ENCODE data around the gene VPS37C. TPM values are rescaled to one million over a fixed set of nuclear protein-coding genes. Genes with fewer than 3 reads are reported as not detected.

VPS37C gene
- total RNA-seq, 3 donors from 2014 or later: 9.3 to 20.3 (median 17.1) TPM

DNA sequence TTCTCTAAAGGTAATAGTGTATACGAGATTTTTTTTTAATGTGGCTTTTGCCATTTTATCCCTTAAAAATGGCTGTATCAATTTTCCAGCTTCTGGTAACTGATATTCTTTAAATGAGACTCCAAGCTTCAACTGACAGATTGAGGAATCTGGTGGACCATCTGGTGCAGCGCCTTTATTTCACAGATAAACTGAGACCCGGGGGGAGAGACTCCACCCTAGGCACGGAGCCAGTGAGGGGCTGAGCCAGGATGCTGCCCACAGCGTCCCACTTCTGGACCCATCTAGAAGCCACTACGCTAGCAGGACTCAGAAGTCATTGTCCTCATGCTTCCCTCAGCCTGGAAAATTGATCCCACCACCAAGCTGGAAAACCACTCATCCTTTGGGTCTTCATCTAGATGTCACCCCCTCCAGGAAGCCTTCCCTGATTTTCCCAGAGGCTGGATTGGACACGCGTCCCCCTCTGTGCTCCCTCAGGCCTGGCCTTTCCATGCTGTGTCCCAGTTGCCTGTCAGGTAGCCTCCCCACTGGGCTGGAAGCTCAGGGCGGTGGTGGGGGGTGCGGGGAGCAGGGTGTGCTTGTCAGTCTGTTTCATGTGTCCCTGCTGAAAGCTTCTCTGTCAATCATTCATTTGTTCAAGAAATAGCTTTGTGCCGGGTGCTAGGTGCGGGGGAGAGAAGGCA lies 71.3 kb downstream of the VPS37C start:
- intact Hi-C loops (cut with DNase I; ENCODE audit: low total_unique reads): no loop called here
- Histone ChIP-seq H3K9me3 (no peaks in the 10 kb centered on the region), H3K4me1 (no peaks in the 10 kb centered on the region), H3K27me3 (no peaks in the 10 kb centered on the region), H3K4me3 (no peak overlapping the region), H3K27ac (no peak overlapping the region), H3K36me3 (no peaks in the 10 kb centered on the region)
- TF ChIP-seq, protein P1, sequence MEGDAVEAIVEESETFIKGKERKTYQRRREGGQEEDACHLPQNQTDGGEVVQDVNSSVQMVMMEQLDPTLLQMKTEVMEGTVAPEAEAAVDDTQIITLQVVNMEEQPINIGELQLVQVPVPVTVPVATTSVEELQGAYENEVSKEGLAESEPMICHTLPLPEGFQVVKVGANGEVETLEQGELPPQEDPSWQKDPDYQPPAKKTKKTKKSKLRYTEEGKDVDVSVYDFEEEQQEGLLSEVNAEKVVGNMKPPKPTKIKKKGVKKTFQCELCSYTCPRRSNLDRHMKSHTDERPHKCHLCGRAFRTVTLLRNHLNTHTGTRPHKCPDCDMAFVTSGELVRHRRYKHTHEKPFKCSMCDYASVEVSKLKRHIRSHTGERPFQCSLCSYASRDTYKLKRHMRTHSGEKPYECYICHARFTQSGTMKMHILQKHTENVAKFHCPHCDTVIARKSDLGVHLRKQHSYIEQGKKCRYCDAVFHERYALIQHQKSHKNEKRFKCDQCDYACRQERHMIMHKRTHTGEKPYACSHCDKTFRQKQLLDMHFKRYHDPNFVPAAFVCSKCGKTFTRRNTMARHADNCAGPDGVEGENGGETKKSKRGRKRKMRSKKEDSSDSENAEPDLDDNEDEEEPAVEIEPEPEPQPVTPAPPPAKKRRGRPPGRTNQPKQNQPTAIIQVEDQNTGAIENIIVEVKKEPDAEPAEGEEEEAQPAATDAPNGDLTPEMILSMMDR (IDR thresholded peaks at IDR 0.05): no peak
- TF ChIP-seq POLR2AphosphoS5 (IDR thresholded peaks at IDR 0.05) (no peak), POLR2A (IDR thresholded peaks at IDR 0.05) (no peak)
- no peak for DNase-seq (ENCODE audit: low spot score in 2 of 2)

DNA sequence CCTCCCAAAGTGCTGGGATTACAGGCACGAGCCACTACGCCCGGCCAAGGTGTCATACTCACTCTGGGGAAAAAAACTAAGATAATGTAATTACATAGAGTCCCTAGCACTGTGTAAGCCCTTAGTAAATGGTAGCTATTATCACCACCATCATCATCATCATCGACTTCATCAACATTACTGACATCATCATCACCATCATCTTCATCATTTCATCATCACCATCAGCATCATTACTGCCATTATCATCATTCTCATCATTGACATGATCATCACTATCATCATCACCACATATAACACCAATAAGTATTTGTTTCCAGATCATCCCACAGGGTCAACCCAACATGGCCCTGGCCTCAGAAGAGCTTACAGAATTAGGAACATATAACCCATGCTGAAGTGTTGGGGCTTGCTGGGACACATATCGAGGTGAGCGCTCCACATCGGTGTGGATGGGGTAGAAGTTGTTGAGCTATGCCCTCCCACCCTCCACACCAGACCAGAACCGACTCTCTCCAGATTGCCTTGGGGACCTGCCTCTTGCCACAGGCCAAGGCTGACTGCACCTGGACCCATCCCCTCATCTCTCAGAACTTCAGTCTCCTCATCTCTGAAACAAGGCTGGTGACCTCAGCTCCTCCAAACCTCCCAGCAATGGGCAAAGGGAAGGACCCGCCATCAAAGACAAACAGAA lies 73.7 kb downstream of the VPS37C start:
- Histone ChIP-seq H3K27me3 (no peaks in the 10 kb centered on the region), H3K4me3 (no peak overlapping the region), H3K9me3 (no peaks in the 10 kb centered on the region), H3K4me1 (no peaks in the 10 kb centered on the region), H3K27ac (no peak overlapping the region), H3K36me3 (no peaks in the 10 kb centered on the region)
- no peak for DNase-seq (ENCODE audit: low spot score in 2 of 2)
- TF ChIP-seq POLR2A (IDR thresholded peaks at IDR 0.05): no peak
- TF ChIP-seq, protein P1 (IDR thresholded peaks at IDR 0.05): no peak
- TF ChIP-seq POLR2AphosphoS5 (IDR thresholded peaks at IDR 0.05): no peak
- intact Hi-C loops (cut with DNase I; ENCODE audit: low total_unique reads): no loop called here

DNA sequence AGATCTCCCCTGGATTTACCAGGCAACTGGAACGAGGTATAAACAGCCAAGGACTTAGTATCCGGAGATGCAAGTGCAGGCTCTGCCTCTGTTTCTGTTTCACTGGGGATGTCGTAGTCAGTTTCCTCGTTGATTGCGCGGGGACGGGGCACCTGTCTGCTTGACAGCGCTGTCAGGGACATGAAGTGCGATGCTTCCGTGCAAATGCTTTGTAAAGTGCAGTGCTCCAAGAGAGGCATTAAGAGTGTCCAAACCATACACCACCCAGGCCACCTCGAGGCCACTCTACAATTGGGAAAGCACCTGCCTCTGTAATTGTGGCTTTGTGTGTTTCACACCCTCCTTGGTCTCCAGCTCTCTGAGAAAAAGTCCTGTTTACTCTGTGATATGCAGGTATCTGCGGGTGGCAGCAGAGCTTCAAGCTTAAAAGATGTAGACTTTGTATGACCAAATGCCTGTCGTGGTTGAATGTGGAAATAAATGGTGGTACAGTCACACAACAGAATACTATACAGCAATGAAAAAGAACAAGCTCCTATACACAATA lies 77.6 kb downstream of the VPS37C start:
- no peak for DNase-seq (ENCODE audit: low spot score in 2 of 2)
- intact Hi-C loops (cut with DNase I; ENCODE audit: low total_unique reads): loop anchor here (2.0 kb wide), 1 partner anchor 33 kb away; no protein-coding TSS in a partner anchor
- no peak overlapping the region for H3K27ac ChIP-seq
- no peak overlapping the region for H3K4me3 ChIP-seq
- no peaks in the 10 kb centered on the region for H3K36me3 ChIP-seq
- no peaks in the 10 kb centered on the region for H3K9me3 ChIP-seq
- TF ChIP-seq POLR2AphosphoS5 (IDR thresholded peaks at IDR 0.05) (no peak), POLR2A (IDR thresholded peaks at IDR 0.05) (no peak)
- TF ChIP-seq, protein P1 (IDR thresholded peaks at IDR 0.05): no peak
- no peaks in the 10 kb centered on the region for H3K4me1 ChIP-seq
- no peaks in the 10 kb centered on the region for H3K27me3 ChIP-seq

DNA sequence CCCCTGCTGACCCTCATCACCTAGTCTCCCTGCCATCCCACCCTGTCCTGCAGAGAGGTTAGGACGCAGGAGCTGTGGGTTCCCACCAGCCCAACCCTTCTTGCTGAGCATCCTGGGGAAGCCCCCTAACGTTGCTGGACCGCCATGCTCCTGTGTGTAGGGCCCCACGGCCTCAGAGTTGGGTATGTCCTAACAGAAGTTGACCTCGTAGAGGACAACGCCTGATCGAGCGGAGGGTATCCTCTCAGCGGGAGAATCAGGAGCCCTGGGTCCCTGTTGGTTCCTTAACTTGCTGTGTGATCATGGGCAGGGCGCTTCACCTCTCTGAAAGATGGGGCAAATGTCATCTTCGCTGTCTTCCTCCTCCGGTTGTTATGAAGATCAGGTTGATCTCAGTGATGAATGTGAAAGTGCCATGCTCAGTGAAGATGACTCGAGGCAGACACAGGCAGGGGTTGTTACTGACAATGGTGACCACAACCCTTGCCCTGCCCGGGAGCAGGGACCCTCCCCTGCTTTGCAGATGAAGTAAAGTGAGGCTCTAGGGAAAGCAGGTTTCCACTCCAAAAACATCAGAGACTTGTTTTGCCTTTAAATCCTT lies 78.2 kb downstream of the VPS37C start:
- intact Hi-C loops (cut with DNase I; ENCODE audit: low total_unique reads): loop anchor here (2.0 kb wide), 1 partner anchor 32 kb away; no protein-coding TSS in a partner anchor
- Histone ChIP-seq H3K9me3 (no peaks in the 10 kb centered on the region), H3K27me3 (no peaks in the 10 kb centered on the region), H3K36me3 (no peaks in the 10 kb centered on the region), H3K4me1 (no peaks in the 10 kb centered on the region), H3K4me3 (no peak overlapping the region), H3K27ac (no peak overlapping the region)
- no peak for DNase-seq (ENCODE audit: low spot score in 2 of 2)
- no peak for TF ChIP-seq POLR2AphosphoS5 (IDR thresholded peaks at IDR 0.05)
- TF ChIP-seq, protein P1 (IDR thresholded peaks at IDR 0.05): no peak
- TF ChIP-seq POLR2A (IDR thresholded peaks at IDR 0.05): no peak

Data from breast epithelium (tissue), 4 donors.